K562 (cell line): ENCODE measurements around the gene CCDC138.

Experiments
- BACH1 ChIP-seq: fragments of 200-800 bp; sonication (Bioruptor generic); IDR thresholded peaks from 2 replicates; pipeline ENCODE4 v1.6.1; 2016; ENCODE audit warnings: missing genetic modification characterization, missing compliant biosample characterization
- CREB1 ChIP-seq, 2 experiments: sonication (generic) in 1 of 2; formaldehyde crosslinking in 1 of 2; IDR thresholded peaks; 2 replicates each; pipeline versions ENCODE4 v1.6.1 to v1.8.0; 2012 to 2022; ENCODE audit warnings: inconsistent platforms in 1 of 2, mild to moderate bottlenecking in 1 of 2, missing genetic modification reagents in 1 of 2, moderate library complexity in 1 of 2
- E2F1 ChIP-seq: sonication (generic); formaldehyde crosslinking; IDR thresholded peaks from 2 replicates; pipeline ENCODE4 v1.8.1; 2023; ENCODE audit warnings: mild to moderate bottlenecking, missing genetic modification reagents, moderate library complexity
- ESRRA ChIP-seq: fragments of 450-650 bp; IDR thresholded peaks from 2 replicates; pipeline ENCODE4 v1.6.1; 2014; ENCODE audit warnings: low read depth, mild to moderate bottlenecking, moderate library complexity, borderline replicate concordance
- FOXJ3 ChIP-seq: sonication (generic); formaldehyde crosslinking; IDR thresholded peaks from 2 replicates; pipeline ENCODE4 v1.4.0; 2020; ENCODE audit warnings: mild to moderate bottlenecking, missing genetic modification reagents
- MNT ChIP-seq, 2 experiments: fragments of 450-650 bp; conservative IDR thresholded peaks; 2 replicates each; pipeline ENCODE4 v1.6.1; 2017; ENCODE audit warnings: mild to moderate bottlenecking in 2 of 2, moderate library complexity in 2 of 2
- PHF20 ChIP-seq: fragments of 450-650 bp; IDR thresholded peaks from 2 replicates; pipeline ENCODE4 v1.6.1; 2018; ENCODE audit not compliant: partially characterized antibody
- POLR2A ChIP-seq: fragments of 450-650 bp; conservative IDR thresholded peaks from 2 replicates; pipeline ENCODE4 v1.6.1; 2016
- RBM34 ChIP-seq: fragments of 200-400 bp; formaldehyde crosslinking; IDR thresholded peaks from 2 replicates; pipeline ENCODE4 v1.6.1; 2018; ENCODE audit warnings: low read length, borderline replicate concordance; ENCODE audit not compliant: insufficient read depth
- SMC3 ChIP-seq: conservative IDR thresholded peaks from 2 replicates; pipeline ENCODE4 v1.6.1; 2011; ENCODE audit warnings: low read depth, low read length, improper control_type of control experiment; ENCODE audit not compliant: insufficient read depth
- ZNF274 ChIP-seq: IDR thresholded peaks from 2 replicates; pipeline ENCODE4 v1.6.1; 2011; ENCODE audit warnings: low read depth, mild to moderate bottlenecking, low read length, moderate library complexity, borderline replicate concordance

GRCh38 chr2:108920686-108921085, 134.1 kb downstream of the CCDC138 start:
- no peak for TF ChIP-seq PHF20
- no peak for TF ChIP-seq CREB1 (IDR thresholded peaks at IDR 0.05)
- no peak for TF ChIP-seq CREB1 (CRISPR knock-in tag; IDR thresholded peaks at IDR 0.05)
- TF ChIP-seq ZNF274: no peak
- TF ChIP-seq BACH1 (tag): no peak
- TF ChIP-seq E2F1 (CRISPR knock-in tag): no peak
- TF ChIP-seq ESRRA: no peak
- no peak for TF ChIP-seq MNT (conservative IDR thresholded peaks at IDR 0.05)
- no peak for TF ChIP-seq FOXJ3 (CRISPR knock-in tag)
- TF ChIP-seq POLR2A: no peak
- TF ChIP-seq SMC3: no peak
- TF ChIP-seq RBM34: no peak
